Gastroesophageal sphincter (tissue), 3 donors: Measurements from ENCODE around the gene CATSPERZ.

Source experiments
- CTCF ChIP-seq, 4 experiments: fragments of 200-600 bp in 2 of 4; fragments of 450-650 bp in 2 of 4; sonication (generic) in 1 of 4; IDR thresholded peaks; one replicate each; pipeline ENCODE4 v1.5.1; 2017 to 2019; ENCODE audit warnings: antibody characterized with exemption in 4 of 4, mild to moderate bottlenecking in 2 of 4, moderate library complexity in 2 of 4
- POLR2A ChIP-seq, 2 donors: fragments of 450-650 bp; IDR thresholded peaks; one replicate each; pipeline ENCODE4 v1.6.1; 2017; ENCODE audit warnings: antibody characterized with exemption in 2 of 2, mild to moderate bottlenecking in 2 of 2, moderate library complexity in 1 of 2
- POLR2AphosphoS5 ChIP-seq: sonication (generic); formaldehyde crosslinking; IDR thresholded peaks from one replicate; pipeline ENCODE4 v1.6.1; 2017; ENCODE audit warnings: antibody characterized with exemption

- TF ChIP-seq POLR2A (IDR thresholded peaks at IDR 0.05) = no peak
- TF ChIP-seq CTCF (IDR thresholded peaks at IDR 0.05) = no peak
- TF ChIP-seq POLR2AphosphoS5 = no peak
Observed at GRCh38 chr11:64265176-64266160, 34.7 kb upstream of the CATSPERZ start.
